A549 (cell line): ENCODE measurements around the gene CEP85. TPM values are rescaled to one million over a fixed set of nuclear protein-coding genes. Genes with fewer than 3 reads are reported as not detected.

Experiments used
- ATAC-seq, 2 experiments: fragments of 200-7000 bp in 1 of 2; fragments of >200 bp in 1 of 2; cut with Nextera tagmentation in 1 of 2; cut with Tn5 transposase in 1 of 2; 3 replicates each; pipeline versions ENCODE4 v1.8.0 to v1.9.1; 2018 to 2020; ENCODE audit warnings: mild to moderate bottlenecking in 1 of 2, moderate library complexity in 1 of 2
- CTCF ChIA-PET: fragments of 300-600 bp; sonication (Branson Sonifier 250); formaldehyde crosslinking; extraction: SDS; loops from one replicate; lab custom pipeline; 2021; ENCODE audit warnings: antibody characterized with exemption, inconsistent platforms; lab: Yijun Ruan, JAX
- POLR2A ChIA-PET: fragments of 350-600 bp; formaldehyde crosslinking; extraction: SDS; loops from one replicate; lab custom pipeline; 2021; ENCODE audit warnings: antibody characterized with exemption, inconsistent platforms; lab: Yijun Ruan, JAX
- DNase-seq, 2 experiments: peaks; one replicate each; pipeline versions ENCODE4 v3.0.0 to v3.0.0-alpha.2; 2011 to 2016; ENCODE audit warnings: low read depth in 1 of 2, low spot score in 1 of 2
- FAIRE-seq: peaks from 2 replicates; lab custom pipeline; 2011; peaks lifted over from hg19 to GRCh38; lab: Jason Lieb, UNC
- H3K27ac ChIP-seq, 2 experiments: fragments of >200 bp; sonication (Bioruptor Twin); formaldehyde crosslinking; 3 replicates each; pipeline ENCODE4 v1.5.1; 2016 to 2017
- H3K4me1 ChIP-seq: fragments of >200 bp; sonication (Bioruptor Twin); formaldehyde crosslinking; 3 replicates; pipeline ENCODE4 v1.6.1; 2016
- H3K4me2 ChIP-seq: fragments of >200 bp; sonication (Bioruptor Twin); formaldehyde crosslinking; 3 replicates; pipeline ENCODE4 v1.6.1; 2016
- H3K4me3 ChIP-seq: fragments of >200 bp; sonication (Bioruptor Twin); formaldehyde crosslinking; 3 replicates; pipeline ENCODE4 v1.5.1; 2016
- H3K9me3 ChIP-seq: fragments of >200 bp; sonication (Bioruptor Twin); formaldehyde crosslinking; 3 replicates; pipeline ENCODE4 v1.6.1; 2016
- BHLHE40 ChIP-seq: IDR thresholded peaks from 2 replicates; pipeline ENCODE4 v1.6.1; 2012; ENCODE audit warnings: low read depth, low read length, inconsistent platforms
- CEBPB ChIP-seq, 2 experiments: fragments of >200 bp in 1 of 2; sonication (Bioruptor Twin) in 1 of 2; formaldehyde crosslinking in 1 of 2; IDR thresholded peaks; 2 replicates each; pipeline ENCODE4 v1.6.1; 2012 to 2016
- CHD2 ChIP-seq: fragments of 150-350 bp; IDR thresholded peaks from 2 replicates; pipeline ENCODE4 v1.6.1; 2014; ENCODE audit warnings: low read length; ENCODE audit not compliant: partially characterized antibody
- EHF ChIP-seq: fragments of 250-450 bp; sonication (Bioruptor Pico); IDR thresholded peaks from 2 replicates; pipeline ENCODE4 v1.5.0; 2020; ENCODE audit warnings: mild to moderate bottlenecking
- EHMT2 ChIP-seq: fragments of 200-600 bp; sonication (generic); IDR thresholded peaks from 2 replicates; pipeline ENCODE4 v1.6.1; 2016; ENCODE audit warnings: antibody characterized with exemption, low read depth, mild to moderate bottlenecking, moderate library complexity
- FOSB ChIP-seq: fragments of 250-450 bp; sonication (Bioruptor Pico); IDR thresholded peaks from 2 replicates; pipeline ENCODE4 v1.5.0; 2020; ENCODE audit warnings: mild to moderate bottlenecking, moderate library complexity
- HDAC2 ChIP-seq: fragments of 200-600 bp; sonication (generic); IDR thresholded peaks from 2 replicates; pipeline ENCODE4 v1.6.1; 2016
- HEYL ChIP-seq: fragments of 250-450 bp; sonication (Bioruptor Pico); IDR thresholded peaks from 2 replicates; pipeline ENCODE4 v1.8.0; 2021; ENCODE audit warnings: mild to moderate bottlenecking, moderate library complexity
- HOXB5 ChIP-seq: fragments of 250-450 bp; sonication (Bioruptor Pico); IDR thresholded peaks from 2 replicates; pipeline ENCODE4 v1.5.0; 2020; ENCODE audit warnings: mild to moderate bottlenecking, moderate library complexity
- JUNB ChIP-seq: fragments of >200 bp; sonication (Bioruptor Twin); formaldehyde crosslinking; IDR thresholded peaks from 2 replicates; pipeline ENCODE4 v1.6.1; 2016
- KDM1A ChIP-seq: fragments of 200-600 bp; sonication (generic); IDR thresholded peaks from 2 replicates; pipeline ENCODE4 v1.6.1; 2016; ENCODE audit warnings: low read depth, mild to moderate bottlenecking
- MAZ ChIP-seq: fragments of 150-350 bp; IDR thresholded peaks from 2 replicates; pipeline ENCODE4 v1.6.1; 2014; ENCODE audit warnings: antibody characterized with exemption, low read depth, low read length, borderline replicate concordance
- NPAS2 ChIP-seq: fragments of 250-450 bp; sonication (Bioruptor Pico); IDR thresholded peaks from 2 replicates; pipeline ENCODE4 v1.8.0; 2022; ENCODE audit warnings: mild to moderate bottlenecking, moderate library complexity, borderline replicate concordance
- NR3C1 ChIP-seq: fragments of >200 bp; sonication (Bioruptor Twin); formaldehyde crosslinking; IDR thresholded peaks from 3 replicates; pipeline ENCODE4 v1.6.1; 2017
- POLR2AphosphoS2 ChIP-seq: conservative IDR thresholded peaks from 2 replicates; pipeline ENCODE4 v1.6.1; 2012; ENCODE audit warnings: low read length, improper control_type of control experiment, inconsistent platforms
- RAD21 ChIP-seq, 2 experiments: fragments of >200 bp in 1 of 2; sonication (Bioruptor Twin) in 1 of 2; formaldehyde crosslinking in 1 of 2; IDR thresholded peaks in 1 of 2; conservative IDR thresholded peaks in 1 of 2; 2 replicates in 1 of 2; 3 replicates in 1 of 2; pipeline ENCODE4 v1.6.1; 2012 to 2018; ENCODE audit warnings: inconsistent platforms in 1 of 2
- RARB ChIP-seq: fragments of 250-450 bp; sonication (Bioruptor Pico); IDR thresholded peaks from 2 replicates; pipeline ENCODE4 v1.8.0; 2021; ENCODE audit warnings: mild to moderate bottlenecking, moderate library complexity
- RCOR1 ChIP-seq: fragments of 150-350 bp; IDR thresholded peaks from 2 replicates; pipeline ENCODE4 v1.6.1; 2014; ENCODE audit warnings: antibody characterized with exemption, low read length, low read depth
- RFX5 ChIP-seq: fragments of 450-650 bp; IDR thresholded peaks from 2 replicates; pipeline ENCODE4 v1.7.1; 2014; ENCODE audit warnings: antibody characterized with exemption, mild to moderate bottlenecking, moderate library complexity
- RNF2 ChIP-seq: fragments of 200-600 bp; sonication (generic); IDR thresholded peaks from 2 replicates; pipeline ENCODE4 v1.6.1; 2016; ENCODE audit warnings: low read depth, mild to moderate bottlenecking, antibody characterized with exemption, moderate library complexity, borderline replicate concordance
- SMC3 ChIP-seq: fragments of >200 bp; sonication (Bioruptor Twin); formaldehyde crosslinking; IDR thresholded peaks from 3 replicates; pipeline ENCODE4 v1.6.1; 2018; ENCODE audit warnings: inconsistent platforms
- SREBF2 ChIP-seq: fragments of 450-650 bp; IDR thresholded peaks from 2 replicates; pipeline ENCODE4 v1.6.1; 2014; ENCODE audit warnings: mild to moderate bottlenecking, moderate library complexity
- TP53 ChIP-seq: fragments of 250-450 bp; sonication (Bioruptor Pico); IDR thresholded peaks from 2 replicates; pipeline ENCODE4 v1.5.0; 2021; ENCODE audit warnings: mild to moderate bottlenecking, moderate library complexity
- ZC3H11A ChIP-seq: fragments of 450-650 bp; IDR thresholded peaks from 2 replicates; pipeline ENCODE4 v1.6.1; 2014; ENCODE audit warnings: antibody characterized with exemption, mild to moderate bottlenecking
- ZFP36 ChIP-seq: fragments of 450-650 bp; IDR thresholded peaks from 2 replicates; pipeline ENCODE4 v1.6.1; 2014; ENCODE audit warnings: borderline replicate concordance; ENCODE audit not compliant: partially characterized antibody
- ZSCAN20 ChIP-seq: fragments of 250-450 bp; sonication (Bioruptor Pico); IDR thresholded peaks from 2 replicates; pipeline ENCODE4 v1.8.0; 2022; ENCODE audit warnings: mild to moderate bottlenecking, moderate library complexity
- WGBS: methylation state at CpG from one replicate; pipeline ENCODE4 v1.1.6; 2017; ENCODE audit errors: missing lambda C conversion rate; 5-methylcytosine and 5-hydroxymethylcytosine counted together
- polyA plus RNA-seq, 4 experiments: library from polyadenylated mRNA; depleted of rRNA in 3 of 4; stranded (reverse); fragments of >200 nt; fragmentation: RNase III in 1 of 4; extraction: RNeasy Plus Mini Kit Qiagen cat#74134 plus additional on column Dnase treatment in 1 of 4; gene quantifications; 2 replicates in 3 of 4; 3 replicates in 1 of 4; pipeline ENCODE4 v1.2.3, GENCODE V29; 2011 to 2017
- TF ChIP-seq, protein P1 (sequence below): fragments of >200 bp; sonication (Bioruptor Twin); formaldehyde crosslinking; IDR thresholded peaks from 3 replicates; pipeline ENCODE4 v1.5.1; 2016
- TF ChIP-seq, protein P2 (sequence below): fragments of 250-450 bp; sonication (Bioruptor Pico); IDR thresholded peaks from 2 replicates; pipeline ENCODE4 v1.5.0; 2020; ENCODE audit warnings: low read depth, mild to moderate bottlenecking, moderate library complexity
- TF ChIP-seq, protein P3 (sequence below): fragments of >200 bp; sonication (Bioruptor Twin); formaldehyde crosslinking; IDR thresholded peaks from 2 replicates; pipeline ENCODE4 v1.6.1; 2016
- TF ChIP-seq, protein P4 (sequence below): fragments of 150-350 bp; IDR thresholded peaks from 2 replicates; pipeline ENCODE4 v1.6.1; 2014; ENCODE audit warnings: low read depth, mild to moderate bottlenecking, low read length
- TF ChIP-seq, protein P5 (sequence below): IDR thresholded peaks from 2 replicates; pipeline ENCODE4 v1.6.1; 2012
- TF ChIP-seq, protein P6 (sequence below): IDR thresholded peaks from 2 replicates; pipeline ENCODE4 v1.6.1; 2012
- TF ChIP-seq, protein P7 (sequence below): fragments of 450-650 bp; IDR thresholded peaks from 2 replicates; pipeline ENCODE4 v1.6.1; 2014; ENCODE audit warnings: antibody characterized with exemption

CEP85 gene
- polyA plus RNA-seq, 2 of the 4 experiments (the other 2 are of a cell fraction), result 13.0 to 21.1 TPM

DNA sequence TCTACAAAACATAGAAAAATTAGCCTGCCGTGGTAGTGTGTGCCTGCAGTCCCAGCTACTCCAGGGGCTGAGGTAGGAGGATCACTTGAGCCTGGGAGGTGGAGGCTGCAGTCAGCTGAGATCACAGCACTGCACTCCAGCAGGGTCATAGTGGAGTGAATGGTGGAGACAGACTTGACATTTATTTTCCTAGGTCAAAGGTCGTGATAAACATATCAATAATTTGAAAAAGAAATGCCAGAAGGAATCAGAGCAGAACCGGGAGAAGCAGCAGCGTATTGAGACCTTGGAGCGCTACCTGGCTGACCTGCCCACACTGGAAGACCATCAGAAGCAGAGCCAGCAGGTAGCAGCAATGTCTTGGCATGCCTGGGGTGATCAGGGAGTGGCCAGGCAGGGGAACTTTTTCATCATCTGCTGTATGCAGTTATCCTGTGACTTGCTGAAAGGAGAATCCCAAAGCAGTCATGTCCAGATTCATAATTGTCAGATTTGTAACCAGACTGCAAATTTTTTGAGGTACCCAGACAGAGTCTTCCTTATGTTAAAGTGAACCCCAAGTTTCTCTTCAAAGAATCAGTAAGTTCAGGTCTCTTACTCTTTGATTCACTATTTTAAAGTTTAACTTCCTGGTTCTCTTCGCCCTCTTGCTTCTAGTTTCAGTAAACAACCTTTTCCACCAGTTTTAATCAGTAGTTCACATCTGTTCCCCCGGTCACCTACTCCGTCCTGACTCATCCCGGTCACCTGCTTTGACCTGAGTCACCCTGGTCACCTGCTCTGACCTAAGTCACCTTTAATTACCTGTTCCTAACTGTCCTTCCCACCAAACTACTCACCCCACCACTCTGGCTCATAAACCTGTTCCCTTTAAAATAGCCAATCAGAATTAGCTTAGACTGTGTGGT, 34.5 kb downstream of the CEP85 start:
- Histone ChIP-seq H3K4me2 (no peak overlapping the region), H3K9me3 (peaks cover 6% of the 10 kb centered on the region), H3K4me3 (no peak overlapping the region), H3K4me1 (no peaks in the 10 kb centered on the region), H3K27ac (no peak overlapping the region)
- WGBS, result 93% methylated on average over 9 of the region's 9 CpGs
- ChIA-PET POLR2A (interaction anchor here (0.6 kb wide), 1 partner anchor 39 kb away, joined by 3 read pairs; no protein-coding TSS in a partner anchor), CTCF (interaction anchor here (0.8 to 4.1 kb wide), 4 partner anchors 11 to 148 kb away, joined by 3 to 12 read pairs (median 3); partner anchors contain the start of gene SH3BGRL3)
- FAIRE-seq, result no peak
- no peak for ATAC-seq
- DNase-seq, result no peak
- TF ChIP-seq CHD2 (no peak), ZC3H11A (no peak), SMC3 (no peak), JUNB (no peak), NR3C1 (no peak), KDM1A (no peak), RNF2 (no peak), HOXB5 (CRISPR knock-in tag) (no peak), HEYL (no peak), ZSCAN20 (CRISPR knock-in tag) (no peak), TP53 (CRISPR knock-in tag) (no peak), RFX5 (no peak), MAZ (no peak), CEBPB (IDR thresholded peaks at IDR 0.05) (no peak), EHF (no peak), EHMT2 (no peak)
- TF ChIP-seq, protein P1, sequence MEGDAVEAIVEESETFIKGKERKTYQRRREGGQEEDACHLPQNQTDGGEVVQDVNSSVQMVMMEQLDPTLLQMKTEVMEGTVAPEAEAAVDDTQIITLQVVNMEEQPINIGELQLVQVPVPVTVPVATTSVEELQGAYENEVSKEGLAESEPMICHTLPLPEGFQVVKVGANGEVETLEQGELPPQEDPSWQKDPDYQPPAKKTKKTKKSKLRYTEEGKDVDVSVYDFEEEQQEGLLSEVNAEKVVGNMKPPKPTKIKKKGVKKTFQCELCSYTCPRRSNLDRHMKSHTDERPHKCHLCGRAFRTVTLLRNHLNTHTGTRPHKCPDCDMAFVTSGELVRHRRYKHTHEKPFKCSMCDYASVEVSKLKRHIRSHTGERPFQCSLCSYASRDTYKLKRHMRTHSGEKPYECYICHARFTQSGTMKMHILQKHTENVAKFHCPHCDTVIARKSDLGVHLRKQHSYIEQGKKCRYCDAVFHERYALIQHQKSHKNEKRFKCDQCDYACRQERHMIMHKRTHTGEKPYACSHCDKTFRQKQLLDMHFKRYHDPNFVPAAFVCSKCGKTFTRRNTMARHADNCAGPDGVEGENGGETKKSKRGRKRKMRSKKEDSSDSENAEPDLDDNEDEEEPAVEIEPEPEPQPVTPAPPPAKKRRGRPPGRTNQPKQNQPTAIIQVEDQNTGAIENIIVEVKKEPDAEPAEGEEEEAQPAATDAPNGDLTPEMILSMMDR, result no peak
- TF ChIP-seq, protein P2, sequence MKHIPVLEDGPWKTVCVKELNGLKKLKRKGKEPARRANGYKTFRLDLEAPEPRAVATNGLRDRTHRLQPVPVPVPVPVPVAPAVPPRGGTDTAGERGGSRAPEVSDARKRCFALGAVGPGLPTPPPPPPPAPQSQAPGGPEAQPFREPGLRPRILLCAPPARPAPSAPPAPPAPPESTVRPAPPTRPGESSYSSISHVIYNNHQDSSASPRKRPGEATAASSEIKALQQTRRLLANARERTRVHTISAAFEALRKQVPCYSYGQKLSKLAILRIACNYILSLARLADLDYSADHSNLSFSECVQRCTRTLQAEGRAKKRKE (CRISPR knock-in tag), result no peak
- TF ChIP-seq, protein P3, sequence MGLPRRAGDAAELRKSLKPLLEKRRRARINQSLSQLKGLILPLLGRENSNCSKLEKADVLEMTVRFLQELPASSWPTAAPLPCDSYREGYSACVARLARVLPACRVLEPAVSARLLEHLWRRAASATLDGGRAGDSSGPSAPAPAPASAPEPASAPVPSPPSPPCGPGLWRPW, result no peak
- TF ChIP-seq, protein P4, sequence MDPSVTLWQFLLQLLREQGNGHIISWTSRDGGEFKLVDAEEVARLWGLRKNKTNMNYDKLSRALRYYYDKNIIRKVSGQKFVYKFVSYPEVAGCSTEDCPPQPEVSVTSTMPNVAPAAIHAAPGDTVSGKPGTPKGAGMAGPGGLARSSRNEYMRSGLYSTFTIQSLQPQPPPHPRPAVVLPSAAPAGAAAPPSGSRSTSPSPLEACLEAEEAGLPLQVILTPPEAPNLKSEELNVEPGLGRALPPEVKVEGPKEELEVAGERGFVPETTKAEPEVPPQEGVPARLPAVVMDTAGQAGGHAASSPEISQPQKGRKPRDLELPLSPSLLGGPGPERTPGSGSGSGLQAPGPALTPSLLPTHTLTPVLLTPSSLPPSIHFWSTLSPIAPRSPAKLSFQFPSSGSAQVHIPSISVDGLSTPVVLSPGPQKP, result no peak
- TF ChIP-seq, all 56 proteins: peak for 0

DNA sequence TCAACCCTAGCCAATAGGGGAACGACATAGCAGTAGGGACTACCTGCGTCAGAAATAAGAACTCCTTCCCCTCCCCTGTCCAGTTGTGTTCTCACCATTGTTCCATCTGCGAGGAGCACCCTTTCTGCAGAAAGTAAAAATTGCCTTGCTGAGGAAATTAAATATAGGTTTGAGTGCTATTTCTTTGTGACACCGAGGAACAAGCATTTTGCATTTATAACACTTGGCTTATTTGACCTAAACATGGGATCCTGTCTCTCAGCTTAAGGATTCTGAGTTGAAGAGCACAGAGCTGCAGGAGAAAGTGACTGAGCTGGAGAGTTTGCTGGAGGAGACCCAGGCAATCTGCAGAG, 35.2 kb downstream of the CEP85 start:
- FAIRE-seq, result no peak
- 92% methylated on average over 4 of the region's 4 CpGs for WGBS
- TF ChIP-seq ZFP36 (no peak), RAD21 (conservative IDR thresholded peaks at IDR 0.05 in 1 of 2, IDR thresholded peaks at IDR 0.05 in 1 of 2) (no peak), FOSB (CRISPR knock-in tag) (no peak), JUNB (no peak), ZC3H11A (no peak), RARB (CRISPR knock-in tag) (no peak), BHLHE40 (no peak), RCOR1 (no peak), HDAC2 (no peak), NPAS2 (CRISPR knock-in tag) (no peak), POLR2AphosphoS2 (no peak), SREBF2 (no peak), RFX5 (no peak), CEBPB (IDR thresholded peaks at IDR 0.05) (no peak)
- TF ChIP-seq, protein P5, sequence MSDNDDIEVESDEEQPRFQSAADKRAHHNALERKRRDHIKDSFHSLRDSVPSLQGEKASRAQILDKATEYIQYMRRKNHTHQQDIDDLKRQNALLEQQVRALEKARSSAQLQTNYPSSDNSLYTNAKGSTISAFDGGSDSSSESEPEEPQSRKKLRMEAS, result no peak
- TF ChIP-seq, protein P6, sequence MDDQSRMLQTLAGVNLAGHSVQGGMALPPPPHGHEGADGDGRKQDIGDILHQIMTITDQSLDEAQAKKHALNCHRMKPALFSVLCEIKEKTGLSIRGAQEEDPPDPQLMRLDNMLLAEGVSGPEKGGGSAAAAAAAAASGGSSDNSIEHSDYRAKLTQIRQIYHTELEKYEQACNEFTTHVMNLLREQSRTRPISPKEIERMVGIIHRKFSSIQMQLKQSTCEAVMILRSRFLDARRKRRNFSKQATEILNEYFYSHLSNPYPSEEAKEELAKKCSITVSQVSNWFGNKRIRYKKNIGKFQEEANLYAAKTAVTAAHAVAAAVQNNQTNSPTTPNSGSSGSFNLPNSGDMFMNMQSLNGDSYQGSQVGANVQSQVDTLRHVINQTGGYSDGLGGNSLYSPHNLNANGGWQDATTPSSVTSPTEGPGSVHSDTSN, result no peak
- TF ChIP-seq, protein P7, sequence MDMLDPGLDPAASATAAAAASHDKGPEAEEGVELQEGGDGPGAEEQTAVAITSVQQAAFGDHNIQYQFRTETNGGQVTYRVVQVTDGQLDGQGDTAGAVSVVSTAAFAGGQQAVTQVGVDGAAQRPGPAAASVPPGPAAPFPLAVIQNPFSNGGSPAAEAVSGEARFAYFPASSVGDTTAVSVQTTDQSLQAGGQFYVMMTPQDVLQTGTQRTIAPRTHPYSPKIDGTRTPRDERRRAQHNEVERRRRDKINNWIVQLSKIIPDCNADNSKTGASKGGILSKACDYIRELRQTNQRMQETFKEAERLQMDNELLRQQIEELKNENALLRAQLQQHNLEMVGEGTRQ, result no peak

More for the DNA sequence above, 35.2 kb downstream of the CEP85 start:
- ATAC-seq, result no peak
- Histone ChIP-seq H3K9me3 (peaks cover 6% of the 10 kb centered on the region), H3K4me3 (no peak overlapping the region), H3K27ac (no peak overlapping the region), H3K4me1 (no peaks in the 10 kb centered on the region), H3K4me2 (no peak overlapping the region)
- POLR2A ChIA-PET, result no interaction called here
- no peak for DNase-seq
- CTCF ChIA-PET, result interaction anchor here (0.8 kb wide), 1 partner anchor 10 kb away, joined by 4 read pairs; no protein-coding TSS in a partner anchor
